ENCODE measurements around the gene ST8SIA5.

DNA sequence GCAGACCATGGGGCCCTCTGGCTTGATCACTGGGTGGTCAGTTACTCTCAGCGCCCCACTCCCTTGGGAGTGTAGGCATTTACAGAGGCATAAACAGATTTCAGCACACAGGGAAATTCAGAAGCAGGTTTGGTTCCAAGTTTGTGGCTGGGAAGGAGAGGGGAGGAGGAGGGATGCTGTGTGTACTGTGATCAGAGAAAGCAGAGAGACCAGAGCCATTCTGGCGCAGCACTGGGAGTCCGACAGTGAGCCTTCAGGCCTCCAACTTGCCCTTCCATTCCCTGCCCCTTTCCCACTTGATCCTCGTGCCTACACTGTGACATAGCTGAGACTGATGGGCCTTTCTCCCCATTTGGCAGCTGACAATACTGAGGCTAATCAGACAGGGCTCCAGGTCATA is 52.0 kb downstream of the ST8SIA5 start:
- TF ChIP-seq CTCF (IDR thresholded peaks at IDR 0.05; ENCODE audit: borderline replicate concordance, extremely low read depth, low read length, poor library complexity, severe bottlenecking), result no peak
- TF ChIP-seq EZH2 (IDR thresholded peaks at IDR 0.05; ENCODE audit: borderline replicate concordance, low read depth, low read length, severe bottlenecking), result no peak
